ENCODE data around the gene KANSL2. TPM values are rescaled to one million over a fixed set of nuclear protein-coding genes. Genes with fewer than 3 reads are reported as not detected.
A peak's percentile ranks its signal among the peaks of the same experiment; 100 is the strongest.
"Not testable (repeated sequence)": the region's sequence is repeated elsewhere in the genome, so short reads cannot be mapped to it uniquely, and the experiment has no call there.

The KANSL2 gene
- total RNA-seq = 100 to 1,000 TPM in 1 of 4 donors, 10 to 100 TPM in 3; 58.4 to 101 (median 69.4) TPM

DNA sequence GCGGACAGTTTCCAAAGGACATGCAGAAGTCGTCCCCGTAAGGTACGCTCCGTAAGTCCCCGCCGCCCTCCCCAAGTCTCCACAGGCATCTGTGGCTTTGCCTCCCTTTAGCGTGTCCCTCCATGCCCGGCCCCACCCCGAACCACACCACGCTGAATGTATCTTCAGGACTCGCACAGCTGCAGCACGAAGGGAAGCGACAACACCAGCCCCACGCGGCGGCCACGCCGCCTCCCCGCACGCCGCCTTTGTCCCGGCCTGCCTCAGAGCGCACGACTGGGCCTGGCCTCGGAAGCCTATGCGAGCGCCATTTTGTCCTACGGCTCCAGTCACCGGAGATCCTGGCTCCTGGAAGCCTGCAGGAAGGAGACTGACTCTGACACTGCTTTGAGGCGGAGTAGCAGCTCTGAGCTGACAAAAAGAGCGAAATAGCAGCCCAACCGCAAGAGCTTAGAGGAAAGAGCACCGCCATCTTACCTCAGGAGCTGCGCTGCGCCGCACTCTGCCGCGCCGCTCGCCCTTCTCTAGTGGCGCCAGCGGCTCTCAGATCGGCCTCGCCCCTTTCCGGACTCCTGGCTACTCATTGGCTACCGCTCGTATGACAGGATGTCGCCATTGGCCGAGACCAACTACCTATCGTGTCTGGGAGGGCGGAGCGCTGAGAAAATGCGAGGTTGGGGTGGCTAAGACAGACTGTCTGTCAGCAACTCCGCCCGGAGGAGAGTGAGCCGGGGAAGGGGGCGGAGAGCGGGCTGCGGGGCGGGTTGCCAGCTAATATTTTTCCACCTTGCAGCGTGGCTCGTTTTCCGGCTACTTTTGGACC is at the start of gene KANSL2:
Gene KANSL2, minus strand, starts transcription at position 529 of the 823 bp plus-strand sequence. CDS start 606 bp downstream, outside the sequence.
- H3K27me3 ChIP-seq = no peaks in the 10 kb centered on the region
- peaks cover 0 to 49% (median 30%) of the 10 kb centered on the region in 4 donors for H3K4me1 ChIP-seq
- peak; percentile 97 to 98 for DNase-seq (ENCODE audit: low spot score in 2 of 2)
- H3K27ac ChIP-seq = peak within 1 kb of the TSS; percentile 47 to 93 (median 90)
- H3K9me3 ChIP-seq = no peaks in the 10 kb centered on the region
- peaks cover 0 to 19% (median 0%) of the 10 kb centered on the region in 3 donors for H3K36me3 ChIP-seq
- H3K4me3 ChIP-seq = peak within 1 kb of the TSS; percentile 86 to 99 (median 94)
- TF ChIP-seq POLR2A (IDR thresholded peaks at IDR 0.05) = peak; percentile 94 to 98
- TF ChIP-seq, protein P1, sequence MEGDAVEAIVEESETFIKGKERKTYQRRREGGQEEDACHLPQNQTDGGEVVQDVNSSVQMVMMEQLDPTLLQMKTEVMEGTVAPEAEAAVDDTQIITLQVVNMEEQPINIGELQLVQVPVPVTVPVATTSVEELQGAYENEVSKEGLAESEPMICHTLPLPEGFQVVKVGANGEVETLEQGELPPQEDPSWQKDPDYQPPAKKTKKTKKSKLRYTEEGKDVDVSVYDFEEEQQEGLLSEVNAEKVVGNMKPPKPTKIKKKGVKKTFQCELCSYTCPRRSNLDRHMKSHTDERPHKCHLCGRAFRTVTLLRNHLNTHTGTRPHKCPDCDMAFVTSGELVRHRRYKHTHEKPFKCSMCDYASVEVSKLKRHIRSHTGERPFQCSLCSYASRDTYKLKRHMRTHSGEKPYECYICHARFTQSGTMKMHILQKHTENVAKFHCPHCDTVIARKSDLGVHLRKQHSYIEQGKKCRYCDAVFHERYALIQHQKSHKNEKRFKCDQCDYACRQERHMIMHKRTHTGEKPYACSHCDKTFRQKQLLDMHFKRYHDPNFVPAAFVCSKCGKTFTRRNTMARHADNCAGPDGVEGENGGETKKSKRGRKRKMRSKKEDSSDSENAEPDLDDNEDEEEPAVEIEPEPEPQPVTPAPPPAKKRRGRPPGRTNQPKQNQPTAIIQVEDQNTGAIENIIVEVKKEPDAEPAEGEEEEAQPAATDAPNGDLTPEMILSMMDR (IDR thresholded peaks at IDR 0.05) = peak in 2 of 5 experiments; percentile 37 to 39
- peak; percentile 79 to 99 for TF ChIP-seq EP300 (IDR thresholded peaks at IDR 0.05)
- WGBS, 2 donors = 0 to 1% methylated on average over 17 to 62 of the region's 64 CpGs

DNA sequence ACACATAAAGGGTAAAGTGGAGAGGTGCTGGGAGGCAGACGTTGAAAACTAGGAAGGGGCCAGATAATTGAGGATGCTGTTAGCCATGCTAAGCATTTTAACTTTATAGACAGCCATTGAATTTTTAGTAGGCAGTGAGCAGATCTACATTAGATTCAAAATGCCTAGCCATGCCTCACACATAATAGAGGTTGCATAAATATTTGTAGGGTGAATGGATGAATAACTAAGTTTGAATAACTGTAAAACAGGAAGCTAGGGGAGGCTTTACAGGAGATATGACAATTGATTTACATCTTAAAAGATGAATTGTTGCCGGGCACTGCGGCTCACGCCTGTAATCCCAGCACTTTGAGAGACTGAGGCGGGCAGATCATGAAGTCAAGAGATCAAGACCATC is 46.8 kb upstream of the KANSL2 start:
- 77 to 82% methylated on average over 5 of the region's 5 CpGs for WGBS, 2 donors
- Histone ChIP-seq H3K4me1 (no peaks in the 10 kb centered on the region), H3K27me3 (no peaks in the 10 kb centered on the region), H3K9me3 (no peaks in the 10 kb centered on the region), H3K27ac (no peak overlapping the region), H3K36me3 (no peaks in the 10 kb centered on the region), H3K4me3 (no peak overlapping the region)
- TF ChIP-seq, protein P1 (IDR thresholded peaks at IDR 0.05) = no peak
- TF ChIP-seq EP300 (IDR thresholded peaks at IDR 0.05) (no peak), POLR2A (IDR thresholded peaks at IDR 0.05) (no peak)
- DNase-seq (ENCODE audit: low spot score in 2 of 2) = no peak

- not testable (repeated sequence) for H3K27ac ChIP-seq; H3K27me3 ChIP-seq; DNase-seq (ENCODE audit: low spot score in 2 of 2); H3K4me3 ChIP-seq; H3K36me3 ChIP-seq
- Histone ChIP-seq H3K4me1 (peaks cover 0 to 11% (median 4%) of the 10 kb centered on the region in 4 donors), H3K9me3 (peaks cover 0 to 21% (median 0%) of the 10 kb centered on the region in 4 donors)
- WGBS, 2 donors = 89 to 93% methylated on average over 1 of the region's 1 CpG
Observed at GRCh38 chr12:48720737-48721136, 38.7 kb upstream of the KANSL2 start.

- H3K27me3 ChIP-seq; H3K36me3 ChIP-seq; H3K27ac ChIP-seq; H3K4me3 ChIP-seq; DNase-seq (ENCODE audit: low spot score in 2 of 2): not testable (repeated sequence)
- WGBS, 2 donors = 81% methylated on average over 2 of the region's 2 CpGs
- H3K4me1 ChIP-seq = peaks cover 0 to 16% (median 9%) of the 10 kb centered on the region in 4 donors
- H3K9me3 ChIP-seq = peaks cover 0 to 21% (median 0%) of the 10 kb centered on the region in 4 donors
Observed at GRCh38 chr12:48720171-48720570, 38.1 kb upstream of the KANSL2 start.

DNA sequence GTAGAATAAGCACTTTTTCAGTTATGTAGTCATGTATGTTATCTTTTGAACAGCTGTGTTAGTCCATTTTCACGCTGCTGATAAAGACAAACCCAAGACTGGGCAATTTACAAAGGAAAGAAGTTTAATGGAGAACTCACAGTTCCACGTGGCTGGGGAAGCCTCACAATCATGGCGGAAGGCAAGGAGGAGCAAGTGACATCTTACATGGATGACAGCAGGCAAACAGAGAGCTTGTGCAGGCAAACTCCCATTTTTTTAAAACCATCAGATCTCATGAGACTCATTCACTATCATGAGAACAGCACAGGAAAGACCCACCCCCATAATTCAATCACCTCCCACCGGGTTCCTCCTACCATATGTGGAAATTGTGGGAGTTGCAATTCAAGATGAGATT is 37.0 kb upstream of the KANSL2 start:
- Histone ChIP-seq H3K9me3 (peaks cover 0 to 21% (median 0%) of the 10 kb centered on the region in 4 donors), H3K4me1 (peaks cover 0 to 28% (median 20%) of the 10 kb centered on the region in 4 donors)
- H3K4me3 ChIP-seq; H3K36me3 ChIP-seq; H3K27me3 ChIP-seq; H3K27ac ChIP-seq; DNase-seq (ENCODE audit: low spot score in 2 of 2): not testable (repeated sequence)
- 81 to 89% methylated on average over 4 of the region's 4 CpGs for WGBS, 2 donors

- Histone ChIP-seq H3K27ac (peak overlapping the region; percentile 94 to 99 (median 96)), H3K36me3 (peaks cover 0 to 23% (median 9%) of the 10 kb centered on the region in 3 donors), H3K9me3 (peaks cover 0 to 21% (median 0%) of the 10 kb centered on the region in 4 donors), H3K4me1 (peaks cover 0 to 41% (median 25%) of the 10 kb centered on the region in 4 donors), H3K27me3 (no peaks in the 10 kb centered on the region), H3K4me3 (peak overlapping the region; percentile 61 to 95 (median 81))
- DNase-seq (ENCODE audit: low spot score in 2 of 2) = no peak
- no peak for TF ChIP-seq POLR2A (IDR thresholded peaks at IDR 0.05)
- TF ChIP-seq EP300 (IDR thresholded peaks at IDR 0.05) = no peak
- TF ChIP-seq, protein P1 (IDR thresholded peaks at IDR 0.05) = no peak
- WGBS, 2 donors = 13 to 16% methylated on average over 21 of the region's 21 CpGs
Observed at GRCh38 chr12:48717252-48717695, 35.2 kb upstream of the KANSL2 start.
